ENCODE data around the gene CACNA1E.

Gene CACNA1E

DNA sequence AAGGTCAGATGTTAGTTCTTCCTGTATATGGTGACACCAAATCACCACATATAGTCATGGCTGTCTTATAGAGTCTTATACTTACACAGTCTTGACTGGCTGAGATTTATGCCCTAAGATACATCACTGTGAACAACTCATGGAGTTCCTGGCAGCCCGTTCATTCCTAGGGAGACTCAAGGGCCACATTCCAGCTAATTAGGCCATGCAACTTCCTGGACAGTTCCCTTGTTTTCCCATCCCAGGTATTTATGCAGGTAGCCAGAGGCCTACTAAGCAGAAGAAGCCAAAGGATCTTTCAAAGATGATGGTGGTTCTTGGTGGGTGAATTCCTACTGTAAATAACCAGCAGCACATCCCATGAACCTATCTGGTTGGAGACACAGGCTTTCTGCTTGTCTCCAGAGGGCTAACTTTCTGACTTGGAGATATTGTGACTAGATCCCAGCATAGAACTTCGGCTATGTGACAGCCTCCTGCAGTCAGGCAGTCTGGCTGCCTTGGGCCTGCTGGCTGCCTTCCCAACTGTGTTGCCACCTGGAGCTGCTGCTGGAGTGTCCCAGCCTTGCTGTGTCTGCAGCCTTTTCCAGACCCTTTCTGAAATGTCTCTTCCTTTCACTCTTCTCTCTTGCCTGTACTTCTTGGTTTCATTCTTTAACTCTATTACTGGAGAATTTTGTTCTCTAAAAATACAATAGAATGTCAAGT lies 283.8 kb downstream of the CACNA1E start:
- no peak for DNase-seq (ENCODE audit: low read depth in 2 of 2)

DNA sequence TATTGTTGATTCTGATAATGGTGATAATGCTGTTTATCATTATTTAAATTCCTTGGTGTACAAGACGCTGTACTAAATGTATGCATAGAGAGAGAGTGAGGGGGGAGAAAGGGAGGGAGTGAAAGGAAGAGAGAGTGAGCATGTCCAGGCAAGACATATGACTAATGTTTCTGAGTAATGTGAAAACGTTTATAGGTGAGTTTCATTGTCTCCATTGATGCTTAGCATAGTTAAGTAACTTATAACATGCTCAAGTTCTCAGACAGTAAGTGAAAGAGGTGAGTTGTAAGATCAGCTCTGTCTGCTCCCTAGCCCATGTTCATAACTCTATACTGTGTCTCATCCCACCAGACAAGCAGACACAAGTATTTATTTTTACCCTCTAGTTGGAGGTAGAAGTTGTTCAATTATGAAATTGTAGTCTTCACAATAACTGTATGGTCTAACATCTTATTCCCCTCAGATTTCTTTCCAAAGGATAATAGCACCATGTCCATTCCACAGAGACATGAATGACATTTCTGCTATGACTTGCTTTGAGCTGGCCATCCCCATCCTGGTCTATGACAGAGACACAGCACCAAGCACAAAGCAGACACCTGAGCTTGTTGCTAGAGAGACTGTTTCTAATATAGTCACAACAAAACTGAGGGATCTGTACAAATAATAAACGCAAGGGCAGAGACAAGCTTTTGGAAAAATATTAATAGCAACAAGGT lies 285.1 kb downstream of the CACNA1E start:
- no peak for DNase-seq (ENCODE audit: low read depth in 2 of 2)

DNA sequence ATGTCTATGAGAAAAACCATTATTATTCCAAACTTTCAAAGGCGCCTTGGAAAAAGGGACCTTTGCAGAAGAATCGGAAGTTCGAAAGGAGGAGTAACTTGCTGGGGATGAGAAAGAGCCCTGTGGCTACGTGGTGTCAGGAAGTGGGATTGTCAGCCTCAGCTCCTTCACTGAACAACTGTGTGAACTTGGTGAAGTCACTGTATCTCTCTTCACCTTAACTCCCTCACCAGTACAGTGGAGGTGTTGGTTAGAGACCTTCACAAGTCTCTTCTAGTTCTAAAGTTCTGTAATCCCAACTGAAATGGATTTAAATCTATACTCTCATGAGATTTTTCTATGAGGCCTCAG lies 285.6 kb downstream of the CACNA1E start:
- no peak for DNase-seq (ENCODE audit: low read depth in 2 of 2)

DNA sequence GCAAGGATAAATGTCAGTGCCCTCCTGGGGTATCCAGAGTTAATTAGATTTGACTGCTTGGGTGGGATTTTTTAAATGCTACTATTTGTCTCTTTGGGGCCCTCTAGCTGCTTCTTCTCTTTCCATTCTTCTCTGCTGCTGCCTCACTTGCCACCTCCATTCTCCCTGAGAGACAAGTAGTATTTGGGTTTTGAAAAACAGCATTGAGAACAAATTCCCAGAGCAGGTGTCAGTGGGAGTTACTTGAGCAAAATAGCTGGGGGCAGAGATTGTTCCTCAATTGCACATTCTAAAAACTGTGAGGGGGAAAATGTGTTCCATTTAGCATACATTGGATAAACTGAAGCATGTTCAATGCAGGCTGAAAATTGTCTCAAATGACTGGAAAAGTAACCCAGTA lies 286.5 kb downstream of the CACNA1E start:
- no peak for DNase-seq (ENCODE audit: low read depth in 2 of 2)

DNA sequence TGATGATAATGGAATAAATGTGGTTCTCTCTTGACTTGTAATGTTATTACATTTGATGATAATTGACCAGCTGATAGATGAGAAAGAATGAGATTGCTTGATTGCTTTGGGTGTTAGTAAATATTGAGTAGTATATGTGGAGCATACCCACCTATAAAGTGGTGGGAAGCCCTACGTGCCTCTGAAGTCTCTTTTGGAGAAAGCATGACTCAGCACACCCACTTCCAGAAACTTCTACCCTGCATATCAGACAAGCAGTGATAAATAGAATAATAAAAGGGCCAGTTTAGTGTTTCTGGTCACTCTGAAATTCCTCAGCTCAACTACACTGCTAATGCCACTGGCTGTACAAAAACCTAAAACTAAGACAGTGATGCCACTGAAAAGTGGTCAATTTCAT lies 289.4 kb downstream of the CACNA1E start:
- DNase-seq (ENCODE audit: low read depth in 2 of 2), result no peak

DNA sequence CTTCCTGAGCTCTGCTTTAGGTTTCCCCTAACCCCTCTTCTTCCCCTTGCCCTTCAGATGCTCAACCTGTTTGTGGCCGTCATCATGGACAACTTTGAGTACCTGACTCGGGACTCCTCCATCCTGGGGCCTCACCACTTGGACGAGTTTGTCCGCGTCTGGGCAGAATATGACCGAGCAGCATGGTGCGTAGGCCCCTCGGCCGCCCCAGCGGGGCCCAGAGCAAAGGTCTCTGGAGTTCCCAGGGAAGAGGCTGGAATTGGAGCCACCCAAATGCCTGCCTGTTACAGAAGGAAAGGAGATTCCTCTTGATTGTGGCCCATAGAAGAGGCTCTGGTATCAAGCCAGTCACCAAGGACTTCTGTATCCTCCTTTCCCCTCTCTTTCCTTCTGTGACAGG lies 292.7 kb downstream of the CACNA1E start:
- no peak for DNase-seq (ENCODE audit: low read depth in 2 of 2)

DNA sequence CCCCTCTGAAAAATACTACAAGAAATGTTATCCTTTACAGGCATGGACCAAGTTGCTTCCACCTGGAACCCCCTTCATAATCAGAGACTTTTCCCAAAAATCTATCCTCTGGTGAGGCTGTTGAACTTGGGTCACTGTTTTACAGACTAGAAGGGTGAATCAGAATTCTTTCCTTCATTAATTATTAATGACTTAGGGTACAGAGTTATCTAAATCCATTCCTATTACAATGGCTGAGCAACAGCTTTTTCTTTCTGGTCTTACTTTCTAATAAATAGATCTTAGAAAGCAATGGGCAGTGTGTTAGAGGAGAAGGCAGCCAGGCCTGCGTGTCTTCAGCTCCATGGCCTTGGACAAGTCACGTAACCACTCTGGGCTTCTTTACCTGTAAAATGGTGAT lies 294.0 kb downstream of the CACNA1E start:
- no peak for DNase-seq (ENCODE audit: low read depth in 2 of 2)

DNA sequence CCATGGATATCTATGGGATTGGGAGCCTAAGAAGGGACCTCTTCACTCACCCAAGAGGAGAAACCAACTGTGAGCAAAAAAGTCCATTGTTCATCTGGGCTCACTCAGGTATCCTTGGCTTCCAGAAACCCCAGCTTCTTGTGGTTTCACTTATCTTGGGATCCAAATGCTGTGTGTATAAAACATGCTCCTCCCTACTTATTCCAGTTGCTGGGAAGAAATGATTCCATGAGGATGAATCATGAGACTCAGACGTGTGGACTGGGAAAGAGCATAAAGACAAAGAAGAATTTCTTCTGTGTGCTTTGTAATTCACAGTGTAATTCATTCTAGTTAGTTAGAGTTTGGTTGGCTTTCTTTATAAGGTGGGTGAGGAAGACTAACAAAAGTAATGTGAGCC lies 294.5 kb downstream of the CACNA1E start:
- no peak for DNase-seq (ENCODE audit: low read depth in 2 of 2)

DNA sequence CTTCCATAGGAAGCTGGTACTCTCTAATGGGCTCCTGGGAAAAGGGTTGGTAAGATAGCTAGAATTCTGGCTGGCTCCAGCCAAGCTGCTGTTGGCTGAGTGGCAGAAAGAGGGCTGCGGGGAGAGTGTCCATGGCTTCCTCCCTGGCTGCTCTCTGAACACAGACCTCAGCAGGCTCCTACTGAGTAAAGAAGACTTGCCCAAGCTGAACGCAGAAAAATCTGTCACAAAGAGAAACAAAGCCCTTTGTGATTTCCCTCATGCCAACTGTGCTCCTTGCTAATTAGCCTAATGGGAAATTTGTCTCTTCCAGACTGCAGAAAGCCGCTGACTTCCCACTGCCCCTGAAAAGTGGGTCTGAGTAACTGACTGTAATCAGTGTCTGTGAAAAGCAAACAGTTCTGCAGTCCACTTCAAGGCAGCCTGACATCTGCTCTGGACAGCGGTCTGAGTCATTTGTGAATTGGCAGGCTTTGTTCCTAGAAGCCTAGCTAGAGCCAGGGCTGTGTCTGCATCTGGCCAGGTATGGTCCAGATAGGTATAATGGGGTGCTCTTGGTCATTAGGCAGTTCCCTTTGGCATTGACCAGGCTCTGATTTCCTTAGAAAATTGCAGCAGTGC lies 295.4 kb downstream of the CACNA1E start:
- no peak for DNase-seq (ENCODE audit: low read depth in 2 of 2)

DNA sequence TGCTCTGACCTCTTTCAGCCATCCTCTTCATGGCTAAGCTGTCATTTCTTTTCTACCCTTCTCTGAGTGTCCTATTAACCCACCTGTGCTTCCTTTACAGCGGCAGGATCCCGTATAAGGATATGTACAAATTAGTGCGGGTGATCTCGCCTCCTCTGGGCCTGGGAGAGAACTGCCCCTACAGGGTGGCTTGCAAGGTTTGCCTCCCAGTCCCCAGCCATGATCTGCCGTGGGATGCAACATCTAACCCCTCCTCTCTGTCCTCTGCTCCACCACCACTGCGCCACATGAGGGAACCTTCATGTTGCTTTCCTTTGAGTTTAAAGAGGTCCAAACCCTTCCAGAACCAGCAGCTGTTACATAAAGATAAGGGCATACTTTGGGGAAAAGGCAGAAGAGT lies 296.0 kb downstream of the CACNA1E start:
- DNase-seq (ENCODE audit: low read depth in 2 of 2), result no peak

DNA sequence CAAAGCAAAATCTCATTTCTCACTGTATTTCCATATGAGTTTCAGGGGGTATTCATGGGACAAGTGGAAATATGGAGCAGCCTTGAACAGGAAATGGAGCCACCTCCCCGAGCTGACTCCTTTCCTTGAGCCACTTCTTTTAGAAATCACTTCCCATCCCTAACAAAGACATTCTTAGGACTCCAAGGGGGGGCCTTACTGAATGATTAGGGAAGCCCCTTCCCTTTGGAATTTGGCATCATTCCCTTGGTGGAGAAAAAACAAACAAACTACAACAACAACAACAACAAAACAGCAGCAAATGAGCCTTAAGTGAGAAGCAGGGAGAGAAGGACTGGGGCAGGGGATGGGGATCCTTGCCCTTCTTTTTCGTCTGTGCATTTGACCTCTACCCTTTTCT lies 299.9 kb downstream of the CACNA1E start:
- no peak for DNase-seq (ENCODE audit: low read depth in 2 of 2)

DNA sequence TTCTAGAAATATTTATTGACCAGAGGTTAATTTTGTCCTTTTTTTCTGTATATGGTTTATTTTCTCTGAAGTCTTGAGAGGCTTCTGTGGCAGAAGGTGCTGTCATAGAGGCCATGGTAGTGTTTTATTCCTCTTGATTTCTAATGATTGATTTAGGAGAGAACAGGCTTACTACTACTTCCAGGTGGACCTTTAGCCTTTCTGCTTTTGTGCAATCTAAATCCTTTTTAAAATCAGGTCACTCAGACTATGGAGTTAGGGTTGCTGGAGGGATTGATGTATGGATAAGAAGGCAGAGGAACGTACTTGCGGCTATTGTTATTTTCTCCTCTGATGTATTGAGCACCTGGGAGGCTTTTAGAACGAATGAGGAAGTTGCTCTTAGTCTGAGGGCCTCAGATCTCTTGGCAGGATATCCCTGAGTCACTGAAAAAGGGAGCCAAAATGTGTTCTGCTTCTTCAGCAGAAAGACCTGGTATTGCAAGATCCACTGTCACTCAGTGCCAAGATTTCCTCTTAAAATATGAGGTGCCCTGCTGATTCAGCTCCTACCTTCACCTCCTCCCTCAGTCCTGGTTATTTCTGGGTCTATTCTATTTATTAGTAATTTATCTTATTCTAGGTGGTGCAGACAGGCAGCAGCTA lies 300.8 kb downstream of the CACNA1E start:
- no peak for DNase-seq (ENCODE audit: low read depth in 2 of 2)

DNA sequence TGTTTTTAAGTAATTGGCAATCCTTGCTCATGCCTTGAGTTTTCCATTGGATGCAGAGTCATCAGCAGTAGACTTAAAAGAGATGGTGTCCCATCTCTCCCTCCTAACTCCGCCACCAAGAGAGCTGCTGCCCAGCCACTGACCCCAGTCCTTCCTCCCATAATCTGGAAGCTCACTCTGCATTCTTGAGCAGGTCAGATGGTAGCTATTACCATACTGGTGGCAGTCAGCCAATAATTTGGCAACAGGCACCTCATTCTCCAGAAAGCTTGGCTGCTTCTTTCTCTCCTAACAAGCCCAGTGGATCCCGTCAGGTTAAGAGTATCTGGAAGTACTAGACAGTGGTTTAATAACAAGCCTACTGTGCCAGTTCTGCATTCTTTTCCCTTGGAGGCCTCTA lies 306.1 kb downstream of the CACNA1E start:
- no peak for DNase-seq (ENCODE audit: low read depth in 2 of 2)

DNA sequence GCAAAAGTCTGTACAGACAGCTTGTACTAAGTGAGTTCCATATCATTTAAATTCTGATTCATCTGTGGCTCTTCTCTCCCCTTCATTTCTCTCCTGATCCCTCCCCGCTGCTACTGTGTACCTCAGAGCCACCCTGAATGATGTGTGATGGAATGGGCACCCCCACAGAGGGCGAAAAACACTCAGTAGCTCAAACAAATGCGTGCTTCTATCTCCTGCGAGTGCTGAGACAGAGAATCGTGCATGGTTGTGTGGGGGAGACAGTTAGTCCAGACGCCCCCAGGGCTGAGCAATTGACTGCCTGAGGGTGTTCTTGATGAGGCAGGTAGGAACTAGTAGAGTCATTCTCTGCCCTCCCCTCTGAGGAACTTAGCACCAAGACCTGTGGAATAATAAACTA lies 308.4 kb downstream of the CACNA1E start:
- DNase-seq (ENCODE audit: low read depth in 2 of 2), result no peak

DNA sequence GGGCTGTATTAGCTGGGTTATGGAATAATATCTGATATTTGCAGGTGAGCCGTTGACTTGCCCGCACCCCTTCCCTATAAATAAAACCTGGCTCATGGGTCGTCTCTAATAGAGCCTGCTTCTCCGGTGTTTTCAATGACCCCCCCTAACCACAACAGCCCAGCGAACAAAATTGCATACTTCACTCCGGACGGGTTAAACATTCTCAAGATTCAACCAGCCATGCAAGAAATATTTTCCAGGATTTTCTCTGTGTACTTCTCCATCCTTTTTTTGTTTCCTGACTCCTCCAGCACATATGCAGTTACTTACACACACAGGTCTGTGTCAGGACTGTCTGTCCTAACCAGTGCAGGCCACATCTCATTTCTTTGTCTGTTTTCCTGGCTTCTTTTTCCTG lies 310.5 kb downstream of the CACNA1E start:
- no peak for DNase-seq (ENCODE audit: low read depth in 2 of 2)

DNA sequence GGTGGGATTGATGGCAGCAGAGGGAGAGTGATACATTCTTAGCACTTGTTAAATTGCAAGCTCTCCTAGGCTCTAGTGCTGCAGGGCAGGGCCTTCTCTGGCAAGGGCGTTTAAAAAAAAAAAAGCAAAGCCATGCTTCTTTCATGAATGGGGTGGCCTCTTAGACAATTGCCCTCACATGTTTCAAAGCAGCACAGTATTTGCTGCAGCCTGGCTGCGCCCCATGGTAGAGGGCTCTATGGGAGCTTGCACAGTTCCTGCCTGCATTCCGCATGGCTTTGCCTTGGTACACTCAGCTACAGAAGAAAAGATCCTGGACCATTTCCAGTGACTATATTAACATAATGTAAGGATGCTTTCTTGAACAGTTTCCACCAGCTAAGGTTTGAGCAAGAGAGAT lies 311.0 kb downstream of the CACNA1E start:
- DNase-seq (ENCODE audit: low read depth in 2 of 2), result no peak

DNA sequence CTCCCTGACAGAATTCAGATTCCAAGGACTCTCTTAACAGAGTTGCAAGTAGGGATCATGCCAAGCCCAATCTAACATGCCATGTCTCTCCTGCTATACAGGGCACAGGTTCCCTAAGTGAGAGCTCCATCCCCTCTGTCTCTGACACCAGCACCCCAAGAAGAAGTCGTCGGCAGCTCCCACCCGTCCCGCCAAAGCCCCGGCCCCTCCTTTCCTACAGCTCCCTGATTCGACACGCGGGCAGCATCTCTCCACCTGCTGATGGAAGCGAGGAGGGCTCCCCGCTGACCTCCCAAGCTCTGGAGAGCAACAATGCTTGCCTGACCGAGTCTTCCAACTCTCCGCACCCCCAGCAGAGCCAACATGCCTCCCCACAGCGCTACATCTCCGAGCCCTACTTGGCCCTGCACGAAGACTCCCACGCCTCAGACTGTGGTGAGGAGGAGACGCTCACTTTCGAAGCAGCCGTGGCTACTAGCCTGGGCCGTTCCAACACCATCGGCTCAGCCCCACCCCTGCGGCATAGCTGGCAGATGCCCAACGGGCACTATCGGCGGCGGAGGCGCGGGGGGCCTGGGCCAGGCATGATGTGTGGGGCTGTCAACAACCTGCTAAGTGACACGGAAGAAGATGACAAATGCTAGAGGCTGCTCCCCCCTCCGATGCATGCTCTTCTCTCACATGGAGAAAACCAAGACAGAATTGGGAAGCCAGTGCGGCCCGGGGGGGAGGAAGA lies 315.0 kb downstream of the CACNA1E start:
- no peak for DNase-seq (ENCODE audit: low read depth in 2 of 2)

DNA sequence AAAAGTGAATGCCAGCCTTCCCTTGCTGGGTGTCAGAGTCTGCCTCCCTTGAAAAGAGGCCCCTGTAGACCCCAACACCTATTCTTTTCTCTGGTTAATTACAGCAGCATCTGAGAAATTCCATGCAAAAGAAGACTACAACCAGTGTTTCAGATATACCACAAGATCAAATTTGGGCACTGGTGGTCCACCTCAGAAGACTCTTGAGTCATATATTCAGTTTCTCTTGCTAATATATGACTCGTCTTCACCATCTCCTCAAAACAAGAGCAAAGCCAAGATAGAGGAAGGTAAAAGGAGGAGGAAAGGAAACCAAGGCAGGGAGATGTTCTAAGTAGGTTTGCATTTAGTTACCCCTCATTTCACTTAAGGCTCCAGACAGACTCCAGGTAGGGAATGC lies 318.3 kb downstream of the CACNA1E start:
- no peak for DNase-seq (ENCODE audit: low read depth in 2 of 2)

DNA sequence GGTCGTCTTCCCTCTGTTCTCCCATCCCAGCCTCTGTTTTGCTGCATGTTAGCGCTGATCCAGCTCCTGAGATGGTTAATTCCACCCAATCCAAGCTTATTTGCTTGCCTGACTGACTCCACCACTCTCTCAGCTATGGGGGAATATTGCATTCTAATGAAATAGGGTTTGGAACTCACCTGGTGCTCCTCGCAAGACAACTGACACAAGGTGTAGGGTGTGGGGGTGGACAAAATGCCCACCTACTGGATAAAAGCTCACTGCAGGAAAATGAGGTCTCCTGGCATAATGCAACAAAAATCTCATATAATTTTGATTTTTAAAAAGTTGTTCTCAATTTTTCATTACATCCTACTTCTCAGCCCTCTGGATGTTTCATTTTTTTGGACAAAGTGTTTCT lies 319.1 kb downstream of the CACNA1E start:
- no peak for DNase-seq (ENCODE audit: low read depth in 2 of 2)

DNA sequence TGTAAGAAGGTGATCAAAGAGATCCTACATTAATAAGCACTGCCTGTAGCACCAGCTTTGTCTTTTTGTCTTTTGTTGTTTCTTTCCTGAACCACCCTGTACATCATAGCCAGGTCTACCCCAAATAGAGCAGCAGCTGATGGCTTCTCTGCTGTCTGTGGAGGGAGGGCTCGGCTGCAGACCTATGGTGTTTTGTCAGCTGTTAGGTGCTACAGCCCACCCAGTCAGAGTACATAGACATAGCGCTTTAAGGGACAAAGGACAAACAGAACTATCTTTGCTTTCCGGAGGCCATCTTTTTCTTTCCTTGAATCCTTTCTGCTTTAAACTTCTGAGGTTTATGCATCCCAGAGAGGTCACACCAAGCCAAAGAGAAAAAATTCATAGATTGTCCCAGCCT lies 320.1 kb downstream of the CACNA1E start:
- no peak for DNase-seq (ENCODE audit: low read depth in 2 of 2)

DNA sequence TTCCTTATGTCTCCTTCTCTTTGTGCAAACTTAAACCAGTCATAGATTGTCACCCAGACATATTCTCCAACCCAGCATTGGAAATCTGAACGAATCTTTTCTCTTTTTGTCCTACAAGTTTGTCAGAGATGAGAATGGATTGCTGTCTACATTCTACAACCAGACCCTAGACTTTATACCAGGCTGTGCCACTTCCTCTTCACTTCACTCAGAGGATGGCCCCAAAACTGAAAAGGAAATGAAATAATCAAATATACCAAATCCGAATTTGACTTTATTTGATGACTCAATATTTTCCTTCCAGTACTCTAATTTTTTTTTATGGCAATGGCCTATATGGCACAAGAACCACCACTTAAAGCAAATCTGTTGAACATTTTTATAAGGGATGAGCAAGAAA lies 321.7 kb downstream of the CACNA1E start:
- no peak for DNase-seq (ENCODE audit: low read depth in 2 of 2)

DNA sequence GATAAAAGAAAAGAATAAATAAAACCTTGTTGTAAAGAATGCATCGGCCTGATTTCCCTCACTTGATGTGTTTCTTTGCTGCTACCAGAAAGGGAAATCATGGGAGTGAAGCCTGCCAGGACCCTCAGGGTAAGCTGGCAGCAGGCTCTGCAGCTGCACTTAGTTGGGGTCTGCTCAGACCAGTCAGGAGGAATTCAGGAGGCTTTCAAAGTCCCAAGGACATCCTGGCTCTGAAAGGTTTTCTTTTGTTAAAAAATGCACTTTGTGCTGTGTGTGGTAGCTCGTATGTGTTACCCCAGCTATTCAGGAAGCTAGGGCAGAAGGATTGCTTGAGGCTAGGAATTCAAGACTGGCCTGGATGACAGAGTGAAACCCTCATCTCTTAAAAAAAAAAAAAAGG lies 323.4 kb downstream of the CACNA1E start:
- no peak for DNase-seq (ENCODE audit: low read depth in 2 of 2)
